ENCODE measurements around the gene SLC7A1.

SLC7A1 gene

DNA sequence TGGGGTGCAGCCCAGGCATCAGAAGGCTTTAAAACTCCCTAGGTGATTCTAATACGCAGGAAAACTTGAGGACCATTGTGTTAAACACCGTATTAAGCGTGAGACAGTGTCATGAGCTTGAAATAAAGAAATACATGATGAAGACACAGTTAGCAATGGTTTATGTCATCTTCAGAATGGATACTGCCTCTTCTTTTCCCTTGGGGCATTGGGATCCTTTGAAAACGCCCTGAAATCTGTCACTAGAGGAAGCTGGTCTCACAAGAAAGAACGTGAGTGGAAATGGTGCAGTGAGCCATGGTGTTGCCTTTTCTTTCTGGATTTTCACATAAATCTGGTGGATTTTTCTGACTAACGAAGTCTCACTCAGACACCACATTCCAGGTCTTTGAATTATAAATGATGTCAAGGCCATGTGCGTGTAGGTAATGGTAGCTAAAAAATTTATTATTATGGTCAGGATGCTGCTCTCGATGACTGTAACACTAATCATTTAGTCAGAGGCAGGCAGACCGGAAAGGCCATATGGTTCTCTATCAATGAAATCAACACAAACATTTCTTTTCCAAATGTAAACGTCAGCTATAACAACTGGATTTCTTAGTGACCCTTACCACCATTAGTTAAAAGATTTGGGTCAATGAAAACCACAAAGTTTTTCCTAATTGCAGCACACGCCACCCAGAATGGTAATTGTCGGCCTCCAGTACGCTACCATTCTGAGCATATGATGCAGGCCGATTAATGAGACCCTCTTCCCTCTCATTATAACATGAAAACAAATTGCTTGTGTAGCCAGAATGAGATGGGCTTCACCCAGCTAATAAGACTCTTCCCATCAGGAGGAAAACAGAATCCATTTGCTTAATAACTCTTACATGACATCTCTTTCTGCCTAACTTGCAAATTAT, 105.6 kb downstream of the SLC7A1 start:
- no peak for DNase-seq (ENCODE audit: low read depth in 3 of 3)

DNA sequence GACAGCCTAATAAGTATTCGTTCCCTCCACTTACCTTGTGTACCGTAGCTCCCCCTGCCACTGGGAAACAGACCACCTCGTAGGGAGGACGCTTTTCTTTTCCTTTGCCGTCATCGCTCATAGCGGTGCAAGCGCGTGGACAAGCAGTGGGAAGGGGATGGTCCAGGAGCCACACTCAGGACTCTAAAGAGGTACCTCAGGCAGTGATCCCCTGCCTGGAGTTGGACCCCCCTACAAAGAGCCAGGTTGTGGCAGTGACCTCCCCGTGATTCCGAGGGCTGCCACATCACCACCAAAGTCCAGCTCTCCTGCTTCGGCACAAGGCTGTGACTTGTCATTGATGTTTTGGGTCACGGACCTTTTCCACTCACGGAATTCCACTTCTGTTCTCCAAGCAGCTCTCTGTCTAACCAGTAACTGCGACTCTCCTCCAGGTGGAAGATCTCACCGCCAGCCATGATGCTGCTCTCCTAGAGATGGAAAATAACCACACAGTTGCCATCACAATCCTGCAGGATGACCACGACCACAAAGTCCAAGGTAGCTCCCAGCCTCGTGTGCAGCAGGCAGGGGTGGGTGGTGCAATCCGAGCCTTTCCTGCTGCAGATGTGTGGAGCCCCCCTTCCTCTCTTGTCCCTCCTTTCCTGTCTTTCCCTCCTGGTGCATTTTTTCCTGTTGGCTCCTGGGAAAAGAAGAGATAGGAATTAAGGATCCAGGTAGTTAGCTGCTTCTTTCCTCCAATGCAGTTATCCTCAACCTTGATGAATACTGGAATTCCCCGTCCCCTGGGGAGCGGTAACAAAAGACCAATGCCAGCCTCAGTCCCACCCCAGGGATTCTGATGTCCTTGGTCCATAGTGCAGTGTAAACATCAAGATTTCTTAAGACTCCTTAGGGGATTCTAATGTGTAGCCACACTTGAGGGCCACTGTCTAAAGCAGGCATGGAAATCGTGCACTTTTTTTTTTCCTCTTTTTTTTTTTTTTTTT, 107.7 kb downstream of the SLC7A1 start:
- no peak for DNase-seq (ENCODE audit: low read depth in 3 of 3)

DNA sequence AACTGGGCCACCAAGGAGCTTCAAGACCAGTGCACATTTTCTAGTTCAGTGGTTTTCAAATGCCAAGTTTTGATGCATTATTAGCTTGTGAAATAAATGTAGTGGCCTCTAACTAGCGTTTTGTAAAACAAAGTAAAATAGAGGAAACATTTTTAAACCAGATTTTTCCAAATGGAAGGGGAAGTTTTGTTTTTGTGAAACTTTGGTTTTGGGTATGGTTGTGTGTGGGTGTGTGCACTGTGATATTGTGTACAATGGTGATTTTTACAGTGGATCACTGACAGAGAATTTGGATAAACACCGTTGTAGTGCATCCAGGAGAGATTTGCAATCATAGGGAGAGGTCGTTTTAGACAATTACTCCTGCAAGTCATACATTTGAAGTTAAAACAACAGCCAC, 108.9 kb downstream of the SLC7A1 start:
- no peak for DNase-seq (ENCODE audit: low read depth in 3 of 3)

DNA sequence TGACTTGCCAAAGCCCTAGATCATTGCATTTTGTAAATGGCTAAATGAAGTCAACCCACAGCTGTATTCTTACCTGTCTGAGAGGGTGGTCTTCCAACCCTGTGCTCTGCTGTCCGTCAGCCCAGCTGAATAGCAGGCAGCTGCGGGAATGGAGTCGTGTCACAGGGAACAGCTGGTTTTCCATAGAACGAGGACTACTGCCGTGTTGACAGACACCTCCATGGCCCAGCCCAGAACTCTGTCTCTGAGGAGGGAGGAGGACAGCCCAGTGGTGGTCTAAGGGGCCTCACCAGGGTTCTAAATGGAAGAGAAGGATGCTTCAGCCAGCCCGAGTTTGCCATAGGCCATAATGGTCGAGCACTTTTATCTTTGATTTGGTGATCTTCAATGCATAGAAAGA, 110.7 kb downstream of the SLC7A1 start:
- DNase-seq (ENCODE audit: low read depth in 3 of 3) = no peak

DNA sequence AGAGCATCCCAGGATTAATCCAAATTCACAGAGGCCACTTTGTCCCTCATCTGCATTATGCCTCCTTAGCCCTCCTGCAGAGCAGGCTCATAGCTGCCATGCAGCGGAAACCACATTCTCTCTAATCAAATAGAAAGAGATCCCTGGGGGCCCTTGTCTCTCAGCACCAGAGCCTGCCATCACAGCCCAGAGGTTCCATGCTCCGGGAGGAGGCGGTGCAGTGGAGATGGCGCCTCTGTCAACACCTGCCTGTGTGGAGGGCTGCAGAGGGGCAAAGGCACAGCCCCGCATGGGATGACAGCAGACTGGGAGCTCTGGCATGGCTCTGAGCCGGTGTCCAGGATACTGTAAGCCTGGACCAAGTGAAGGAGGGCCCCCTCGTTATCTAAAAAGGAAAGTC, 111.3 kb downstream of the SLC7A1 start:
- DNase-seq (ENCODE audit: low read depth in 3 of 3) = no peak

DNA sequence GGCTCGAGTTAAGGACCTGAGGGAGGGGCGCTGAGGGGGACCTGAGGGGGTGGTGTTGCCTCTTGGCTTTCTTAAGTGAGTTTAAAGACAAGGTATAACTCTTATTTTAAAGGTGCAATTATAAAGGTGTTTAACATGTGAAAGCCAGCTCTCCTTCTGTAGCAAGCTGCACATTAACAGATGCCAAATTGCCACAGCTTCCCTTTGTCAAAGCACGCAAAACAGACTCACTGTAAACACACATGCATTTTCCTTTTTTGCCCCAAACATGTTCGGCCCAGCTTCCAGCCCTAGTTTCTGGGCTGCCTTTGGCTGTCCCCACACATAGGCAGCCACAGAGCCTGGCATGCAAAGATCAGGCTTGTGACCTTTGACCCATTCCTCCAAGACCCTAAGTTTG, 111.9 kb downstream of the SLC7A1 start:
- DNase-seq (ENCODE audit: low read depth in 3 of 3) = no peak

DNA sequence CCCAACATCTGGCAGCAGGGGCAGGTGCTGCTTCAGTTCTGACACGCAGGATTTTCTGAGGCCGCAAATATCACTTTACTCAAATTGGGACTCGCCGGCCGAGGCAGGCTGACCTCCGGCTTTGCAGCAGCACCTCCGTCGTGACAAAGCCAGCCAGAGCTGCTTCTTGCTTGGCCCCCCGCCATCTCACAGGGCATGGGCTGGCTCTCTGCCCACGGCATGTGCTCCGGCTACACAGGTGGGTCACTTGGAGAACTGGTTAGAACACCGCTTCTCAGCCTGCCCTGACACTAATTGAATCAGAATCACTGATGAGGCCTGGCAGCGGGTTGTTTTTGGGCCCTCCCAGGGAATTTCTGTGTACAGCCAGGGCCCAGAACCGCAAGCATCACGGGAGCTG, 112.3 kb downstream of the SLC7A1 start:
- no peak for DNase-seq (ENCODE audit: low read depth in 3 of 3)

DNA sequence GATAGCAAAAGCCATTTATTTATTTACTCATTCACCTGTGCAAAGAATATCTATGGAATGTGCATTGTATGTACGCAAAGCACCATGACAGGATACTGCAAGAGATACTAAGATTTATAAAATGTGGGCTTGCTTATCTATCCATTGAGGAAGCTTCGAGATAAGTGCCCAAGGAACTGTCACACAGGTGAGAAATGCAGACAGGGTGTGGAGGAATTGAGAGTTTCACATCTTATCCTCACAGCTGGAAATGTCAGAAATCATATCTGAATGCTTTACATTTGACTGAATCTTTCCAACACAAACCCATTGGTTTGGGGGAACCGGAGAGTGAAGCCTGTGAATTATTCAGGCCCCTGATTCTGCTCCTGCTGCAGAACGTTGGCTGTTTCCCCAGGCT, 113.0 kb downstream of the SLC7A1 start:
- DNase-seq (ENCODE audit: low read depth in 3 of 3) = no peak

DNA sequence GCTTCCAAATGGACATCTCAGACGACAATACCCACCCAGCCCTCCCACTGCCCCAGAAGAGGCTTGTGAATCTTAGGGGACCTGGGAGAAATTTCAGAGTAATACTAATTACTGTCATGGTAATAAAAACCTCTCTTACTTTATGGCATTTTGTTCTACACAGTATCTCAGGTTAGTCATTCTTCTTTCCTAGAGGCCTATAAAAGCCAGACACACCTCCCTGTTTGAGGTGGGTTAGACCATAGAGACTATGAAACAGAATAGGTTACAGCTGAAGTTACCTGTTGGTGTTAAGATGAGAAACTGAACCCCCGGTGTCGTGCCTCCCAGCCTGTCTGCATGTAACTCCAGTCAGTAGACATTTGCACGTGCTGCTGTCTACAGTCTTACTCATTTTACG, 113.9 kb downstream of the SLC7A1 start:
- no peak for DNase-seq (ENCODE audit: low read depth in 3 of 3)

DNA sequence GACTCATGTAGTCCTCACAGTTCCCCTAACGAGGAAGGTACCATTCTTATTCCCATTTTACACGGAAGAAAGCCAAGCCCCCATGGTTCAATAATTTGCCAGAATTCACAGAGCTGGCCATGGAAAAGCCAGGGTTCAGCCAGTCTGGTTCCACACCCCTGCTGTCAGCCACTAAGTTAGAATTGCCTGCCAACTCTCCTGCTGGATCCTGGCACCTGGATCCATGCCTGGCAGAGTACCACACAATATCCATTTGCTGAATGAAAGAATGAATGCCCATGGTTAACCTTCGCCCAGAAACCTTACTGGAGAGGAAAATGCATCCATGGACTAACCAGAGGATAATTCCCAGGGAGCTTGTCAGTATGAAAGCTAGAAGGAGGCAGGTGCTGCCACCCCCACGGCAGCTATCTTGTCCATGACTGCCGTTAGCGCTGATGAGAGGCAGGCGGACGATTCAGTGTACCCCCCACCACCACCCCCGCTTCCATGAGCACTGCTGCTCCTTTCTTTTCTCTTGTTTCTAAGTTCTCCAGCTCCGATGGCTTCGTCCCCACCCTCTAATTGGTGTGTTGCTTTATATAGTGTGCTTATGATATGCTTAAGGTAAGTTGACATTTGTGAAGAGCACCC, 114.5 kb downstream of the SLC7A1 start:
- DNase-seq (ENCODE audit: low read depth in 3 of 3) = no peak

DNA sequence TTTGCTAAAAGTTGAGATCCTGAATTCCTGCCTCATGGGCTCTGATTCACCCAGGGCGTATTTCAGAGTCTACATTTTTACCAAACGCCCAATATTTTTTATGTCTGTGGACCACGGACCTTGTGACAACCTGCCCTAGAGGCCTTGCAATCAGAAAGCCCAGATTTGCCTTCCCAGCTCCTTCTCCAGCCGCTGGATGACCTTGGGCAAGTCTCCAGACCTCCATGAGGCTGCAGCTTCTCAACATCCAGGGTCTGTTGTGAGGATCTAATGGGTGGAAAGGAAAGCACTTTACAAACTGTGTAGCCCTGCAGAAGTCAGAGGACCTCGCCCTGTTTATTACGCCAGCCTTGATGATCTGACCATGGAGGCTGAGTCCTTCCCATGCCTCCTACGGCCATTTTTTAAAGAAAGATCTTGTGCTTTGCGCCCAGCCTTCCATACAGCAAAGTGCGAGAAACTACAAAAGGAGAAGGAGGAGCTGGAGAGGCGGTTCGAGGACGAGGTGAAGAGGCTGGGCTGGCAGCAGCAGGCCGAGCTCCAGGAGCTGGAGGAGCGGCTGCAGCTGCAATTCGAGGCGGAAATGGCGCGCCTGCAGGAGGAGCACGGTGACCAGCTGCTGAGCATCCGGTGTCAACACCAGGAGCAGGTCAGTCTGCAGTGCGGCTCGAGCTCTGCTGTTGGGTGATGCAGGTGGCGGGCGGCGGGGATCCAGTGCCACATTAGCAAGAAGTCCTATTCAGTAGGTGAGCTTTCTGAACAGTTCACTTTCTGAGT, 115.6 kb downstream of the SLC7A1 start:
- no peak for DNase-seq (ENCODE audit: low read depth in 3 of 3)

DNA sequence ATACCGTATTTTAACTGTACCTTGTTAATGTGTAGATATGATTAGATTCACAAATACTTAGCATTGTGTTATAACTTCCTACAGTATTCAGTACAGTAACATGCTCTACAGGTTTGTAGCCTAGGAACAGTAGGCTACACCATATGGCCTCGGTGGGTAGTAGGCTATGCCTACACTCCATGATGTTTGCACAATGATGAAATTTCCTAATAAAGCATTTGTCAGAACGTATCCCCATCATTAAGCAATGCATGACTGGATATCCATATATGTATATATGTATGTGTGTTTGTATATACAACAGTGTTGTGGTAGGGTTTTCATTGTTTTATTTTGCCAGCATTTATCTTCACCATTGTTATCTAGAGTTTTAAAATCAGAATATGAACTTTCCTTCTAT, 119.4 kb downstream of the SLC7A1 start:
- no peak for DNase-seq (ENCODE audit: low read depth in 3 of 3)

DNA sequence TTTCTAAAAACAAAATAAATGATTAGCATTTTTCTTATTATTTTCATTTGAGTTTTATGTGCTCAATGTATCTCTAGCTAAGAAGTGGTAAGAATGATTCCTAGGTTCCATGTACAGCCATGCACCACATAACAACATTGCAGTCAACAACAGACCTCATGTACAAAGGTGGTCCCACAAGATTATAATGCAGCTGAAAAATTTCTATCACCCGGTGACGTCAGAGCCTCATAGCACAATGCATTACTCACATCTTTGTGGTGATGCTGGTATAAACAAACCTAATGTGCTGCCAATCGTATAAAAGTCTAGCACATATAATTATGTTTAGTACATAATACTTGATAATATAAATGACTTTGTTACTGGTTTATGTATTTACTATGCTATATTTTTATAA, 120.5 kb downstream of the SLC7A1 start:
- no peak for DNase-seq (ENCODE audit: low read depth in 3 of 3)

DNA sequence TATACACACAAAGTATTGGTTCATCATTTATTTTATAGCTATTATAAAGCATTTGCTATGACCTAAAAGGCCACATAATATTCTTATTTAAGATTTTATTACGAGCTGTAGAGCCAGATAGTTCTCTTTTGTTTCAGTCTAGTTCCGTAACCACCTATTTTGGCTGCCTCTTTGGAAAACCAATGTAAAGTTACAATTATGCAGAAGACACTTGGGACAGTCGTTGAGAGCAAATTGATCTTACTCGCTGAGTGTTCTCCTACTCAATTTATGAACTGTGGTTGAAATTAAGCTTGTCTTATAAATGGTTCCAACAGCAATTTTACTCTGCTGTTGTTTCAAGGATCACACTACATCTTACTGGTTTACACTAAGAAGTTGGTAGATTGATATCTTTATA, 122.3 kb downstream of the SLC7A1 start:
- no peak for DNase-seq (ENCODE audit: low read depth in 3 of 3)

DNA sequence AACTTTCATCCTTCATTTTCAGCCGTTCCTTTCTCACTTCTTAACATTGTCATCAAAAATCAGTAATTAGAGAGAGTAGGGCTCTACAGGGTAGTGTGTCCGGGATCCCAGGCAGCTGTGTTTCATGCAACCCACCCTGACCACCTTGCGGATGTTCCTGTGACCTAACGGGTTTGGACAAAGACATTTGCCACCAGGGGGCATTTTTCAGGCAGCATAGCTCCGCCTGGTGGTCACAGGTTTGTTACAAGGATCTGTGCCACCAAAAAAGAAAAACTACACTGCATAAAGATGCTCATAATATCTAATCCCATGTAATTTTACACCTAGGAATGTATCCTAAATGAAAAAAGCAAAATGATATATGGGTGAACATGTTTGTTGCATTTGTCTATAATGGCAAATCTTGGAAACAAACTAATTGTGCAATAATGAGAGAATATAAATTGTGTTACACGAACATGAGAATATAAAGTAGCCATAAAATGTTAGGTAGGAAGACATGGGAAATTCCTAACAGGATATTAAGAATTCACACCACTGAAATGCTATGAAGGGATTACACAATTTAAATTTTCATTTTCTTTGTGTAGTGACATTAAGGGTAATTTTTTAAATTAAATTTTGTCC, 123.0 kb downstream of the SLC7A1 start:
- DNase-seq (ENCODE audit: low read depth in 3 of 3) = peak; percentile 2 to 11 (median 7)

DNA sequence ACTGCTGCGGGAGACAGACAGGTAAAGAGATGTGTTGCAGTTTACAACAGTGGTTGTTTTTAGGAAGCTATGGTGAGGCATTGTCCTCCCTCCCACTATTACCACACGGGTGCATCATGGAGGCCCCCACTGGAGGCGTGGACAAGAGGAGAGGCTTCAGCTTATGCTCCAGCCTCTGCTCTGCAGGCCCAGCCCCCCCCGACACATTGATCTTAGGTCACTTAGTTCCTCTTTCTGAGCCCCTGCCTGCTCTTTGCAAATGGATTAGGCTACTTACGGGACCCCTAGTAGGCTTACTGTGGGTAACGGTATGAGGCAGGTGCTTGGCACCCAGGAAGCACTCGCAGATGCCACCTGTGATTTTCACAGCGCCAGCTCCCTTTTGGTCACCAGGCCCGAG, 123.9 kb downstream of the SLC7A1 start:
- DNase-seq (ENCODE audit: low read depth in 3 of 3) = no peak

DNA sequence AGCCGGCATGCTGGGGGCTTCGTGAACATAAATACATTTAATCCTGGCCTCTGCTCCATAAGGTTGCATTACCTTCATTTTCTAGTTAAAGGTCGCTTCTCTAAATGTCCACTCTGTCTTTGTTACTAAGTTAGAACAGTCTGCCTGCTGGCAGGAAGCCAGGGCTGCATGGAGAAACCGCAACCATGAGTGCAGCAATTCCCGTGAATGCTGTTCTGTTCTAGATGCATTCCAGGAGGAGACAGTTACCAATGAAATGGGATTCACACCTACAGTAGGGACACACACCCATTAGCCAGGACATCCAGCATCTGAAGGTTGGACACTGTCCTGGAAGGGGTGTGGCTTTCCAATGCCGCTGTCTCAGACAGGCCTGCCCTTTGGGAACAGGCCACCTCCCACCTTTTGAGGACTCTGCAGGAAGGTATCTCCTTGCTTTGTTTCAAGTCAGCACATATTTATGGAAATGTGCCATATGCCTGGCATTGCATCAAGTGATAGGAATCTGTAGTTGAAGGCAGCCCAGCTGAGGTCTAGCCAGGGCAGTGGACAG, 129.7 kb downstream of the SLC7A1 start:
- DNase-seq (ENCODE audit: low read depth in 3 of 3) = no peak

DNA sequence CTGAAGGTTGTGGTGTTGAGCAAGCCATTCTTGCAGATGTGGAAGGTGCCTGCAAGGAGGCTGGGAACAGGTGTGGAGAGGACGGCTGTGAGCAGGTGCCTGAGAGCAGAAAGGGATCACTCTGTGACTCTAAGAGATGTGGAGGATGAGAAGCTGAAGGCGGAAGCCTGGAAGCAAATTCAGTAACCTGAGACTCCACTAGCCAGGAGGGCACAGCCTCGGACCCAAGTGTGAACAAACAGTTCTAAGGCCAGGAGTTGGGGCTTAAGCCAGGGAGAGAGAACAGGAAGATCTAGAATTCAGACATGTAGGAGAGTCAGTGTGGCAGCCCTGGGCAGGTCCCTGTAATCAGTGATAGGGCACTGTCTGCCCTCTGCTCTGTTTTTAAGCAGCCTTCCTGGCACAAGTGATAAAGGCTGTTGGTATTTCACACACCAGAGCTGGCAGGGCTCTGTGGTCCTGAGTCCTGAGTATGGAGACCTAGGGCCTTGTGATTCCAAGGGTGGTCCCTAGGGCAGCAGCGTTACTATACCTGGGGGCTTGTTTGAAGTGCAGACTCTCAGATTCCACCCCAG, 131.3 kb downstream of the SLC7A1 start:
- no peak for DNase-seq (ENCODE audit: low read depth in 3 of 3)

DNA sequence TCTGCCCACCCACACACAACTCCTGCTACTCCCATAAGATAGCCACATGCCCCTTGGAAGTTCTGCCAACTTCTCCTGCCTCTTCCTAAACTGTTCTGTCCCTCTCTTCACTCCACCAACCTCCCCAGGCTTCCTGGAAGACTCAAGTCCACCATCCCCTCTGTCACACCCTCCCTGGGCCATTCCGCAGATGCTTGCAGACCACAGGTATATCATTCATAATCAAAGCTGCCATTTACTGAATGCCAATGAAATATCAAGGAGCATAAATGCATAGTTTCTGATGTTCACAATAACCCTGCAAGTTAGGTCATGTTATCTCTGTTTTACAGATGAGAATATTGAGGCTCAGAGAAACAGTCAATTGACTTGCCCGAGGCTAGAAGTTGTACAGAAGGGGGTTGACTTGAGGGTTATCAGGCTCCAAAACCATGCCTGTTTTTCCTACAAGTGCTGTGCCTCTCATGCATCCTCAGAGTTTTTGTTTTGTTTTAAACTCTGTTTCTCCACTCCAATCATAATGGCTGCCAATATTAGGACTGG, 135.6 kb downstream of the SLC7A1 start:
- no peak for DNase-seq (ENCODE audit: low read depth in 3 of 3)
